H1 (cell line): Measurements from ENCODE around the gene SF3B1. TPM values are rescaled to one million over a fixed set of nuclear protein-coding genes. Genes with fewer than 3 reads are reported as not detected.

ENCODE experiments used
- CTCF ChIA-PET: fragments of 300-600 bp; sonication (Branson Sonifier 250); formaldehyde crosslinking; loops from one replicate; lab custom pipeline; 2021; ENCODE audit not compliant: partially characterized antibody; lab: Charles Lee
- POLR2A ChIA-PET: fragments of 300-600 bp; sonication (Branson Sonifier 250); formaldehyde crosslinking; loops from one replicate; lab custom pipeline; 2021; ENCODE audit warnings: inconsistent platforms; ENCODE audit not compliant: partially characterized antibody; lab: Charles Lee
- DNase-seq, 2 experiments: peaks; one replicate each; pipeline versions ENCODE4 v3.0.0 to v3.0.0-alpha.2; 2010 to 2022; ENCODE audit warnings: low spot score in 2 of 2, low read depth in 1 of 2, mixed read lengths in 1 of 2
- FAIRE-seq: peaks from 2 replicates; lab custom pipeline; 2011; peaks lifted over from hg19 to GRCh38; lab: Jason Lieb, UNC
- H2AFZ ChIP-seq: 2 replicates; pipeline ENCODE4 v1.8.1; 2012; ENCODE audit warnings: low read length, inconsistent platforms
- H2AK5ac ChIP-seq: 2 replicates; pipeline ENCODE4 v1.6.1; 2013; ENCODE audit warnings: low read depth, low read length
- H2BK120ac ChIP-seq: replicated peaks from 2 replicates; pipeline ENCODE3; 2013; ENCODE audit warnings: low read depth, low read length, inconsistent platforms
- H2BK12ac ChIP-seq: 2 replicates; pipeline ENCODE4 v1.6.1; 2013; ENCODE audit warnings: low read depth, low read length
- H2BK15ac ChIP-seq: 2 replicates; pipeline ENCODE4 v1.6.1; 2013; ENCODE audit warnings: low read length
- H2BK20ac ChIP-seq: 2 replicates; pipeline ENCODE4 v1.6.1; 2013; ENCODE audit warnings: low read length
- H2BK5ac ChIP-seq: 2 replicates; pipeline ENCODE4 v1.6.1; 2013; ENCODE audit warnings: low read depth, low read length
- H3K14ac ChIP-seq: 2 replicates; pipeline ENCODE4 v1.6.1; 2013; ENCODE audit warnings: inconsistent platforms; ENCODE audit not compliant: insufficient read length
- H3K18ac ChIP-seq: 2 replicates; pipeline ENCODE4 v1.6.1; 2013; ENCODE audit warnings: low read length; ENCODE audit errors: extremely low read depth
- H3K23ac ChIP-seq: 2 replicates; pipeline ENCODE4 v1.6.1; 2013; ENCODE audit warnings: inconsistent platforms; ENCODE audit not compliant: insufficient read length
- H3K23me2 ChIP-seq: 2 replicates; pipeline ENCODE4 v1.6.1; 2013; ENCODE audit warnings: low read depth, low read length
- H3K27ac ChIP-seq: 2 replicates; pipeline ENCODE4 v1.6.1; 2011; ENCODE audit warnings: low read depth, low read length, inconsistent platforms
- H3K27me3 ChIP-seq, 4 experiments: replicated peaks in 1 of 4; 1 replicate in 1 of 4; 2 replicates in 3 of 4; pipeline versions ENCODE4 v1.6.1 to v1.8.1; 2011 to 2013; ENCODE audit warnings: low read length in 3 of 4, mild to moderate bottlenecking in 3 of 4, inconsistent platforms in 2 of 4, mixed read lengths in 2 of 4, moderate library complexity in 1 of 4; ENCODE audit not compliant: control insufficient read depth in 3 of 4, insufficient read depth in 3 of 4; ENCODE audit errors: extremely low read depth in 1 of 4
- H3K36me3 ChIP-seq, 4 experiments: 2 replicates each; pipeline versions ENCODE4 v1.6.1 to v1.8.1; 2011 to 2013; ENCODE audit warnings: mild to moderate bottlenecking in 4 of 4, low read length in 3 of 4, moderate library complexity in 2 of 4, control low read depth in 1 of 4, inconsistent platforms in 1 of 4; ENCODE audit not compliant: insufficient read depth in 4 of 4, control insufficient read depth in 2 of 4
- H3K4ac ChIP-seq: replicated peaks from 2 replicates; pipeline ENCODE3; 2013; ENCODE audit warnings: low read length, low read depth, mixed read lengths, inconsistent platforms; ENCODE audit not compliant: insufficient read length
- H3K4me1 ChIP-seq, 4 experiments: replicated peaks in 1 of 4; 1 replicate in 1 of 4; 2 replicates in 3 of 4; pipeline versions ENCODE4 v1.6.1 to v1.8.1; 2011 to 2013; ENCODE audit warnings: low read length in 3 of 4, inconsistent platforms in 2 of 4, mixed read lengths in 1 of 4; ENCODE audit not compliant: insufficient read depth in 4 of 4, control insufficient read depth in 3 of 4
- H3K4me2 ChIP-seq, 2 experiments: 2 replicates each; pipeline versions ENCODE4 v1.6.1 to v1.8.1; 2011 to 2013; ENCODE audit warnings: low read depth in 2 of 2, low read length in 2 of 2, control low read depth in 1 of 2, inconsistent platforms in 1 of 2, mild to moderate bottlenecking in 1 of 2; ENCODE audit not compliant: insufficient read depth in 1 of 2
- H3K4me3 ChIP-seq, 4 experiments: fragments of 200-600, 300-600 bp in 1 of 4; sonication (generic), shearing (Covaris generic), sonication (Bioruptor Twin) in 1 of 4; 2 replicates each; pipeline versions ENCODE4 v1.5.1 to v1.8.1; 2011 to 2016; ENCODE audit warnings: low read length in 4 of 4, low read depth in 3 of 4, control low read depth in 2 of 4, inconsistent platforms in 2 of 4, mild to moderate bottlenecking in 2 of 4, mixed read lengths in 1 of 4, moderate library complexity in 1 of 4; ENCODE audit not compliant: insufficient read depth in 2 of 4; ENCODE audit errors: extremely low read depth in 1 of 4
- H3K56ac ChIP-seq: replicated peaks from 2 replicates; pipeline ENCODE3; 2013; ENCODE audit warnings: low read depth, mild to moderate bottlenecking, mixed read lengths, low read length, inconsistent platforms; ENCODE audit not compliant: insufficient read length
- H3K79me1 ChIP-seq: 2 replicates; pipeline ENCODE4 v1.6.1; 2013; ENCODE audit warnings: low read depth, low read length, control low read depth
- H3K79me2 ChIP-seq, 2 experiments: 2 replicates each; pipeline versions ENCODE4 v1.6.1 to v1.8.1; 2012 to 2013; ENCODE audit warnings: low read length in 2 of 2, mild to moderate bottlenecking in 2 of 2, inconsistent platforms in 1 of 2; ENCODE audit not compliant: insufficient read depth in 2 of 2, control insufficient read depth in 1 of 2
- H3K9ac ChIP-seq, 4 experiments: replicated peaks in 1 of 4; 1 replicate in 1 of 4; 2 replicates in 3 of 4; pipeline versions ENCODE4 v1.6.1 to v1.8.1; 2011 to 2013; ENCODE audit warnings: low read depth in 3 of 4, low read length in 3 of 4, control low read depth in 2 of 4, mild to moderate bottlenecking in 2 of 4, moderate library complexity in 2 of 4, inconsistent platforms in 1 of 4; ENCODE audit errors: extremely low read depth in 1 of 4
- H3K9me3 ChIP-seq, 2 experiments: 2 replicates each; pipeline versions ENCODE4 v1.6.1 to v1.8.1; 2012 to 2013; ENCODE audit warnings: mild to moderate bottlenecking in 2 of 2, moderate library complexity in 2 of 2, control low read depth in 1 of 2, inconsistent platforms in 1 of 2, low read depth in 1 of 2, low read length in 1 of 2, mixed read lengths in 1 of 2; ENCODE audit not compliant: insufficient read depth in 2 of 2
- H4K20me1 ChIP-seq, 2 experiments: replicated peaks in 1 of 2; 2 replicates each; pipeline versions ENCODE3 to v1.8.1; 2011 to 2013; ENCODE audit warnings: inconsistent platforms in 2 of 2, low read length in 2 of 2, mild to moderate bottlenecking in 1 of 2; ENCODE audit not compliant: insufficient read depth in 2 of 2, control insufficient read depth in 1 of 2
- H4K5ac ChIP-seq: 2 replicates; pipeline ENCODE4 v1.6.1; 2013; ENCODE audit warnings: low read length, low read depth, mixed read lengths, inconsistent platforms; ENCODE audit not compliant: insufficient read length
- H4K8ac ChIP-seq: 2 replicates; pipeline ENCODE4 v1.8.0; 2013; ENCODE audit warnings: mild to moderate bottlenecking, moderate library complexity, low read length, inconsistent platforms; ENCODE audit not compliant: insufficient read depth; ENCODE audit errors: extremely low read depth
- H4K91ac ChIP-seq: replicated peaks from 2 replicates; pipeline ENCODE3; 2013; ENCODE audit warnings: low read length, mixed read lengths, inconsistent platforms; ENCODE audit not compliant: insufficient read length
- BACH1 ChIP-seq: IDR thresholded peaks from 2 replicates; pipeline ENCODE4 v1.6.1; 2012; ENCODE audit warnings: low read length, improper control_type of control experiment
- CTBP2 ChIP-seq: IDR thresholded peaks from 2 replicates; pipeline ENCODE4 v1.7.0; 2011; ENCODE audit warnings: borderline replicate concordance, mild to moderate bottlenecking, moderate library complexity, mixed read lengths, low read length; ENCODE audit not compliant: insufficient read depth, insufficient read length
- JUN ChIP-seq: IDR thresholded peaks from 2 replicates; pipeline ENCODE4 v1.6.1; 2011; ENCODE audit warnings: low read depth, mild to moderate bottlenecking, improper control_type of control experiment, low read length
- NANOG ChIP-seq: IDR thresholded peaks from 2 replicates; pipeline ENCODE4 v1.6.1; 2011; ENCODE audit warnings: low read length, low read depth, mild to moderate bottlenecking, inconsistent platforms; ENCODE audit not compliant: insufficient read depth, poor library complexity, severe bottlenecking
- NRF1 ChIP-seq: IDR thresholded peaks from 2 replicates; pipeline ENCODE4 v1.6.1; 2011; ENCODE audit warnings: mild to moderate bottlenecking, low read depth, low read length, improper control_type of control experiment
- PHF8 ChIP-seq: fragments of 200-600 bp; sonication (generic); conservative IDR thresholded peaks from 2 replicates; pipeline ENCODE4 v1.7.1; 2012; ENCODE audit warnings: low read depth, mild to moderate bottlenecking, inconsistent platforms, low read length, moderate library complexity
- POLR2A ChIP-seq, 2 experiments: IDR thresholded peaks; 1 replicate in 1 of 2; 2 replicates in 1 of 2; pipeline ENCODE4 v1.6.1; 2011; ENCODE audit warnings: low read depth in 2 of 2, low read length in 2 of 2, mild to moderate bottlenecking in 2 of 2; ENCODE audit errors: control extremely low read depth in 1 of 2
- POU5F1 ChIP-seq: IDR thresholded peaks from 2 replicates; pipeline ENCODE4 v1.6.1; 2011; ENCODE audit warnings: low read depth, mild to moderate bottlenecking, low read length, moderate library complexity
- RAD21 ChIP-seq, 2 experiments: IDR thresholded peaks in 1 of 2; conservative IDR thresholded peaks in 1 of 2; 2 replicates each; pipeline ENCODE4 v1.6.1; 2011; ENCODE audit warnings: low read depth in 2 of 2, low read length in 2 of 2, improper control_type of control experiment in 1 of 2, inconsistent platforms in 1 of 2, mild to moderate bottlenecking in 1 of 2, moderate library complexity in 1 of 2
- RNF2 ChIP-seq: fragments of 200-900, 300-1000 bp; sonication (generic); IDR thresholded peaks from 2 replicates; pipeline ENCODE4 v1.7.1; 2016; ENCODE audit warnings: borderline replicate concordance, low read depth, mild to moderate bottlenecking, antibody characterized with exemption, low read length; ENCODE audit not compliant: poor library complexity, severe bottlenecking; ENCODE audit errors: missing control alignments
- SIN3A ChIP-seq, 2 experiments: IDR thresholded peaks in 1 of 2; conservative IDR thresholded peaks in 1 of 2; 2 replicates each; pipeline ENCODE4 v1.6.1; 2011 to 2012; ENCODE audit warnings: low read length in 2 of 2, improper control_type of control experiment in 1 of 2, low read depth in 1 of 2, mild to moderate bottlenecking in 1 of 2
- TAF1 ChIP-seq: IDR thresholded peaks from 2 replicates; pipeline ENCODE4 v1.6.1; 2011; ENCODE audit warnings: mild to moderate bottlenecking, low read depth, low read length
- ZNF274 ChIP-seq: IDR thresholded peaks from 2 replicates; pipeline ENCODE4 v1.7.0; 2012; ENCODE audit warnings: low read length, borderline replicate concordance; ENCODE audit errors: extremely low read depth
- WGBS, 2 experiments: shearing (Covaris generic) in 1 of 2; methylation state at CpG; one replicate each; pipeline versions ENCODE4 v1.1.6 to v1.1.7; 2013 to 2015; ENCODE audit warnings: low lambda C conversion rate in 2 of 2, mixed read lengths in 2 of 2, inconsistent platforms in 1 of 2, low coverage in 1 of 2, missing lambda C conversion rate in 1 of 2; ENCODE audit not compliant: insufficient replicate concordance in 2 of 2, insufficient coverage in 1 of 2, insufficient read length in 1 of 2; ENCODE audit errors: extremely low coverage in 1 of 2, missing lambda C conversion rate in 1 of 2; 5-methylcytosine and 5-hydroxymethylcytosine counted together
- polyA plus RNA-seq, 7 experiments: library from polyadenylated mRNA; depleted of rRNA in 3 of 7; stranded (reverse) in 5 of 7; unstranded in 2 of 7; fragments of >200 nt in 5 of 7; fragments of 200-250 nt in 2 of 7; gene quantifications; 1 replicate in 5 of 7; 2 replicates in 1 of 7; 4 replicates in 1 of 7; pipeline versions ENCODE4 v1.2.1 to v1.2.3, GENCODE V29; 2011 to 2013; ENCODE audit warnings: missing spikeins in 2 of 7, mixed read lengths in 2 of 7
- total RNA-seq: library from RNA; stranded (reverse); fragmentation: NEBNext Ultra II Directional; extraction: Animal tissue kit (Norgen Biotek cat#: 25700); gene quantifications from 2 replicates; pipeline ENCODE4 v1.2.1, GENCODE V29; 2021

The SF3B1 gene
- total and polyA plus RNA-seq, 2 of the 8 experiments (the other 6 are each of a cell fraction or from before 2014, with no cell fraction given): 320 to 403 TPM

DNA sequence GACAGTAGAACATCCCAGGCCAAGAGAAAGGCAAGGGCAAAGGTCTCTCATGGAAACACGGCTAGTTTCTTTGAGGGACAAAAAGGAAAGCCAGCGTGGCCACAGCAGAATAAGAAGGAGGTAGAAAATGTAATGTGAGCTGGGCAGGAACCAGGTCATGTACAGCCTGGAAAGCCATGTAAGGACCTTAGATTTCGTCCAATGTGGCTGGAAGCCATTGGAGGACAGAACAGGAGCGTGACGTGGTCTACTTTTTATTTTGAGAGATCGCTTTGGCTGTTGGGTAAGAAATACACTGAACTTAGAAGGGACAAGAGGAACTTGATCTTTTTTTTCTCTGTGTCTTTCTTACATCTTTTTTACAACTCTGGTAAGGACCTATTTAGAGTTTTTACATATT lies 66.4 kb downstream of the SF3B1 start:
- Histone ChIP-seq H2AFZ (no peak overlapping the region; the same call in 1 of the 2 replicates), H3K9me3 (no peaks in the 10 kb centered on the region; a peak in 1 of 4 replicates), H4K91ac (no peak overlapping the region), H3K56ac (no peak overlapping the region), H3K4me3 (no peak overlapping the region), H2BK12ac (no peak overlapping the region), H2BK120ac (no peak overlapping the region), H3K79me1 (no peaks in the 10 kb centered on the region), H3K9ac (no peak overlapping the region), H3K27me3 (no peaks in the 10 kb centered on the region), H3K4me1 (no peaks in the 10 kb centered on the region), H2AK5ac (no peak overlapping the region), H2BK5ac (no peak overlapping the region), H4K20me1 (no peaks in the 10 kb centered on the region), H3K23me2 (no peaks in the 10 kb centered on the region; the same call in 1 of the 2 replicates), H3K79me2 (no peaks in the 10 kb centered on the region), H3K18ac (no peak overlapping the region), H3K36me3 (no peaks in the 10 kb centered on the region), H4K5ac (no peak overlapping the region), H3K27ac (no peak overlapping the region), H3K4me2 (no peak overlapping the region), H3K14ac (no peak overlapping the region), H2BK15ac (no peak overlapping the region), H4K8ac (no peak overlapping the region), H2BK20ac (no peak overlapping the region), H3K4ac (no peak overlapping the region), H3K23ac (no peak overlapping the region)
- ChIA-PET CTCF (interaction anchor here (0.6 to 4.2 kb wide), 2 partner anchors 10 to 188 kb away, joined by 3 to 18 read pairs; no protein-coding TSS in a partner anchor), POLR2A (no interaction called here)
- WGBS, 2 experiments: 92% methylated on average over 6 of the region's 6 CpGs; no CpG with 5 or more reads in 1 of the 2 experiments
- FAIRE-seq (no peak), DNase-seq (no peak)
- TF ChIP-seq SIN3A (conservative IDR thresholded peaks at IDR 0.05 in 1 of 2, IDR thresholded peaks at IDR 0.05 in 1 of 2; ENCODE audit: low read depth in 1 of 2, low read length in 2 of 2) (no peak), RAD21 (IDR thresholded peaks at IDR 0.05 in 1 of 2, conservative IDR thresholded peaks at IDR 0.05 in 1 of 2; ENCODE audit: low read depth in 2 of 2, low read length in 2 of 2) (no peak), TAF1 (no peak), PHF8 (no peak), ZNF274 (no peak), JUN (no peak), RNF2 (no peak), CTBP2 (no peak), NANOG (no peak), POLR2A (IDR thresholded peaks at IDR 0.05; ENCODE audit: control extremely low read depth in 1 of 2, low read depth in 2 of 2, low read length in 2 of 2) (no peak), BACH1 (no peak), POU5F1 (no peak), NRF1 (no peak)
